ENCODE measurements around the gene CHST1. TPM values are rescaled to one million over a fixed set of nuclear protein-coding genes. Genes with fewer than 3 reads are reported as not detected.

CHST1 gene
- total RNA-seq, 4 donors from 2014 or later, result 3.3 to 6.9 (median 3.7) TPM

DNA sequence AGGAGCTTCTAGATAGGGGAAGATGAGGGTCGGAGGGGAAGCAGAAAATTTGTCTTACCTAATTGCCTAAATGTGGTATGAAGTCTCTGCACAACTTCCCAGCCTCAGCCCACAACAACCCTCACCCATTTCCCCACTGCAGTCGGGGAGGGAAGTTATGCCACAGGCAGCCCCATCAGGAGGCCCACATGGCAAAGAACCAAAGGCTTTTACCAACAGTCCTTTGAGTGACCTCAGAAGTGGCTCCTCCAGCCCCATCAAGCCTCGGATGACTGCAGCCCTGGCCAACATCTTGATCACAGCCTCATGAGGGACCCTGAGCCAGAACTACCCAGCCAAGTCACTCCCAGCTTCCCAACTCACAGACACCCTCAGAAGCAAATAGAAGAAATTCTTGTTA lies 54.8 kb downstream of the CHST1 start:
- Histone ChIP-seq H3K4me1 (peaks cover 0 to 3% (median 1%) of the 10 kb centered on the region in 4 donors), H3K27ac (replicated peaks in 1 of 4) (no peak overlapping the region), H3K36me3 (no peaks in the 10 kb centered on the region), H3K27me3 (peaks cover 0 to 37% (median 0%) of the 10 kb centered on the region in 4 donors), H3K4me3 (no peak overlapping the region), H3K9me3 (no peaks in the 10 kb centered on the region)
- TF ChIP-seq POLR2AphosphoS5 (IDR thresholded peaks at IDR 0.05) (no peak), EP300 (IDR thresholded peaks at IDR 0.05) (no peak)
- intact Hi-C loops (cut with DNase I), result no loop called here
- DNase-seq (ENCODE audit: extremely low spot score), result no peak
- WGBS, result 43% methylated on average over 3 of the region's 3 CpGs

DNA sequence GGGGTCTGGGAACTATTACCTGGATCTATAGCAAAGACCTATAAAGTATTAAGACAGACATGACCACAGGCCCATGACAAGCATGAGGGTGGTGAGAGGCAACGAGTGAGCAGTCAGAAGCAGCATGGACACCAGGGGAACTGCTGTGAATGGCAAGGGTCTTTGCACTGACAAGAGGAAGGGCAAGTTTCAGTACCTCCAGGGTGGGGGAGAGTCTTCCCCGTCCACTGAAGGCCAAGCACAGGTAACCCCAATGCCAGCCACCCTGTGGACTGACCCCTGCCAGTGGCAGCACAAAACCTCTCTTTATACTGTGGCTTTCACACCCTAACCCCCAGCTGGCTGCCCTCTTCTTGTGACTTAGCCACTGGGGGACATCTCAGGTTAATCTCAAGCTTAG lies 55.5 kb downstream of the CHST1 start:
- Histone ChIP-seq H3K27ac (replicated peaks in 1 of 4) (no peak overlapping the region), H3K9me3 (no peaks in the 10 kb centered on the region), H3K27me3 (peaks cover 0 to 38% (median 0%) of the 10 kb centered on the region in 4 donors), H3K4me3 (no peak overlapping the region), H3K36me3 (no peaks in the 10 kb centered on the region), H3K4me1 (peaks cover 0 to 3% (median 1%) of the 10 kb centered on the region in 4 donors)
- TF ChIP-seq EP300 (IDR thresholded peaks at IDR 0.05), result no peak
- no peak for TF ChIP-seq POLR2AphosphoS5 (IDR thresholded peaks at IDR 0.05)
- TF ChIP-seq POLR2A (IDR thresholded peaks at IDR 0.05; ENCODE audit: low read depth), result no peak
- WGBS, result 0% methylated on average over 1 of the region's 2 CpGs
- intact Hi-C loops (cut with DNase I), result no loop called here
- no peak for DNase-seq (ENCODE audit: extremely low spot score)

DNA sequence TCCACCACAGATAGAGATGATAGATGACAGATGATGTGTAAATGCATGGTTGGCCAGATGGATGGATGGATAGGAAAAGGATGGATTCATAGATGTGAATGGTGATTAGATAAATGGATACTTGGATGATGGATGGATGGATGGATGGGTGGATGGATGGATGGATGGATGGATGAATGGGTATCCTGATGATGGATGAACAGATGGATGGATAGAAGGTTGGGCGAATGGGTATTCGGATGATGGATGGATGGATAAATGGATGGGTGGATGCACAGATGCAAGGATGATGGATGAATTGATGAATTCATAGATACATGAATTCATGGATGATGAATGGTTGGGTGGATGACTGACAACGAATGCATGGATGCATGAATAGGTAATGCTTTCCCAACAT lies 56.1 kb downstream of the CHST1 start:
- DNase-seq (ENCODE audit: extremely low spot score), result no peak
- TF ChIP-seq, protein P1, sequence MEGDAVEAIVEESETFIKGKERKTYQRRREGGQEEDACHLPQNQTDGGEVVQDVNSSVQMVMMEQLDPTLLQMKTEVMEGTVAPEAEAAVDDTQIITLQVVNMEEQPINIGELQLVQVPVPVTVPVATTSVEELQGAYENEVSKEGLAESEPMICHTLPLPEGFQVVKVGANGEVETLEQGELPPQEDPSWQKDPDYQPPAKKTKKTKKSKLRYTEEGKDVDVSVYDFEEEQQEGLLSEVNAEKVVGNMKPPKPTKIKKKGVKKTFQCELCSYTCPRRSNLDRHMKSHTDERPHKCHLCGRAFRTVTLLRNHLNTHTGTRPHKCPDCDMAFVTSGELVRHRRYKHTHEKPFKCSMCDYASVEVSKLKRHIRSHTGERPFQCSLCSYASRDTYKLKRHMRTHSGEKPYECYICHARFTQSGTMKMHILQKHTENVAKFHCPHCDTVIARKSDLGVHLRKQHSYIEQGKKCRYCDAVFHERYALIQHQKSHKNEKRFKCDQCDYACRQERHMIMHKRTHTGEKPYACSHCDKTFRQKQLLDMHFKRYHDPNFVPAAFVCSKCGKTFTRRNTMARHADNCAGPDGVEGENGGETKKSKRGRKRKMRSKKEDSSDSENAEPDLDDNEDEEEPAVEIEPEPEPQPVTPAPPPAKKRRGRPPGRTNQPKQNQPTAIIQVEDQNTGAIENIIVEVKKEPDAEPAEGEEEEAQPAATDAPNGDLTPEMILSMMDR (IDR thresholded peaks at IDR 0.05), result no peak
- Histone ChIP-seq H3K4me1 (peaks cover 0 to 3% (median 3%) of the 10 kb centered on the region in 4 donors), H3K36me3 (no peaks in the 10 kb centered on the region), H3K9me3 (no peaks in the 10 kb centered on the region), H3K27me3 (peaks cover 0 to 42% (median 0%) of the 10 kb centered on the region in 4 donors), H3K27ac (replicated peaks in 1 of 4) (no peak overlapping the region), H3K4me3 (no peak overlapping the region)
- WGBS, result 82% methylated on average over 3 of the region's 3 CpGs
- intact Hi-C loops (cut with DNase I), result no loop called here

DNA sequence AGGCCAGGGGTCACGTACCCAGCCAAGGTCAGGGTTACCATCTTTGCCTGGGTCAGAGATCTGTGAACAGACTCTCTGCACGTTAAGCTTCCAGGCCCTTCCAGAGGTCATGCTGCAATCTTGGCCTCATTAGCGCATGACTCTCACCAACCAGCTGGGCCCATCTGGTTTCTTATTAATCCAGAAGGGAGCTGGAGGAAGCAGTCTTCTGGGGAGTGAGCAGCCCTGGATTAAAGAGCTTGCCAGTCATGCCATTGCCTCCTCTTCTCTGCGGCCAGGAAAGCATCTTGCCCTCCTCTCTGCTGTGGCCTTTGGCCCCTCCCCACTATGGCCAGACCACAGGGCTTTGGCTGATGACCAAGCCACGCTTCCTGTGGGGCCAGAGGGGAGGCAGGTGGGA lies 57.4 kb downstream of the CHST1 start:
- 63% methylated on average over 4 of the region's 5 CpGs for WGBS
- TF ChIP-seq POLR2AphosphoS5 (IDR thresholded peaks at IDR 0.05) (peak in 1 of 2 donors; percentile 16), EP300 (IDR thresholded peaks at IDR 0.05) (no peak), POLR2A (IDR thresholded peaks at IDR 0.05; ENCODE audit: low read depth) (no peak)
- TF ChIP-seq, protein P1 (IDR thresholded peaks at IDR 0.05), result no peak
- DNase-seq (ENCODE audit: extremely low spot score), result no peak
- Histone ChIP-seq H3K36me3 (no peaks in the 10 kb centered on the region), H3K4me1 (peaks cover 0 to 6% (median 3%) of the 10 kb centered on the region in 4 donors), H3K4me3 (no peak overlapping the region), H3K27ac (replicated peaks in 1 of 4) (no peak overlapping the region), H3K27me3 (peaks cover 0 to 48% (median 0%) of the 10 kb centered on the region in 4 donors), H3K9me3 (no peaks in the 10 kb centered on the region)
- intact Hi-C loops (cut with DNase I), result no loop called here

DNA sequence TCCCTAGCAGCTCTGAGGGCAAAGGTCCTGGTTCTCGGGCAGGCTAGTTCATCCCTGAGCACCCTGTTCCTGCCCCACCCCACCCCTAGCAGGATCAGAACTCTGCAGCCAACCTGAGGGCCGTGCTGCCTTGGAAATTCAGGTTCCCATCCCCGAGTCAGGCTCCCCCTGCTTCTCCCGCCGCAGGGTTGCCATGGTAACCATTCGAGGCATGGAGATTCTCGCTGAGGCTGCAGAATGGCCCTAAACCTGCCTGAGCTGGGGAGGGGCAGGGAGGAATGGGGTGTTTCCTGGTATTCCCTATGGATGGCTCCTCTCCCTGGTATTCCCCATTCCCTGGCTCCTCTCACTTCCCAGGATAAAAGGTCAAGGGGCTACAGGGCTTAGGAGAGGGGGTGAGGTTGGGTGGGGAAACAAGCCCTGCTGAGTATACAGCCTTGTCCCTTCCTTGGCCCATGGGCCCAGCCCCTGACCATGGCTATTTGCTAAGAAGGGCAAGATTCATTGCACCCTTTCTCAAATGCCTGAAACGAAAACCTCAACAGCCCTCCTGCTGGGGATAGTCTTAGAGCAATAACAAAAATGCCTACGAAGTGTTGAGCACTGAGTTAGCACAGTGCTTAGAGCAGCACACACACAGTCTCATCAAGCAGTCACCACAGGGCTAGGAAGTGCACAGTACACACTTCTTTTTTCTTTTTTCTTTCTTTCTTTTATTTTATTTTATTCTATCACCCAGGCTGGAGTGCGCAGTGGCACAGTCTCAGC lies 58.7 kb downstream of the CHST1 start:
- no peak for TF ChIP-seq POLR2A (IDR thresholded peaks at IDR 0.05; ENCODE audit: low read depth)
- TF ChIP-seq POLR2AphosphoS5 (IDR thresholded peaks at IDR 0.05), result no peak
- TF ChIP-seq EP300 (IDR thresholded peaks at IDR 0.05), result no peak
- TF ChIP-seq, protein P1 (IDR thresholded peaks at IDR 0.05), result no peak
- Histone ChIP-seq H3K4me3 (no peak overlapping the region), H3K27ac (replicated peaks in 1 of 4) (no peak overlapping the region), H3K27me3 (peaks cover 0 to 53% (median 0%) of the 10 kb centered on the region in 4 donors), H3K4me1 (peaks cover 0 to 6% (median 3%) of the 10 kb centered on the region in 4 donors), H3K9me3 (peaks cover 0 to 2% (median 0%) of the 10 kb centered on the region in 4 donors), H3K36me3 (no peaks in the 10 kb centered on the region)
- intact Hi-C loops (cut with DNase I), result no loop called here
- 18% methylated on average over 7 of the region's 10 CpGs for WGBS
- no peak for DNase-seq (ENCODE audit: extremely low spot score)

Data from esophagus muscularis mucosa (tissue), 4 donors.